Activated naive CD8-positive, alpha-beta T cell (primary cell): ENCODE results near the gene FGF3.

Source experiments
- H3K27ac Mint-ChIP-seq: one replicate; pipeline ENCODE4 v1.8.0; 2021; ENCODE audit warnings: mixed read lengths
- H3K27me3 Mint-ChIP-seq: one replicate; pipeline ENCODE4 v1.8.0; 2021; ENCODE audit warnings: mixed read lengths
- H3K36me3 Mint-ChIP-seq: one replicate; pipeline ENCODE4 v1.8.0; 2021; ENCODE audit warnings: mixed read lengths
- H3K4me1 Mint-ChIP-seq: one replicate; pipeline ENCODE4 v1.8.0; 2021; ENCODE audit warnings: low read depth, mixed read lengths
- H3K4me3 Mint-ChIP-seq: one replicate; pipeline ENCODE4 v1.8.0; 2021; ENCODE audit warnings: mild to moderate bottlenecking, mixed read lengths
- H3K9me3 Mint-ChIP-seq: one replicate; pipeline ENCODE4 v1.8.0; 2021; ENCODE audit warnings: low read depth, mixed read lengths

The FGF3 gene

GRCh38 chr11:69818603-69819441 lies at the start of gene FGF3:
Gene FGF3, minus strand, starts transcription at chr11:69819416. Its CDS starts 483 bp downstream, at chr11:69818933.
- H3K27me3 Mint-ChIP-seq = peaks cover 14% of the 10 kb centered on the region
- H3K36me3 Mint-ChIP-seq = no peaks in the 10 kb centered on the region
- no peak within 1 kb of the TSS for H3K27ac Mint-ChIP-seq
- H3K9me3 Mint-ChIP-seq = no peaks in the 10 kb centered on the region
- no peak within 1 kb of the TSS for H3K4me3 Mint-ChIP-seq
- no peaks in the 10 kb centered on the region for H3K4me1 Mint-ChIP-seq

- H3K27ac Mint-ChIP-seq = no peak overlapping the region
- H3K4me3 Mint-ChIP-seq = no peak overlapping the region
- no peaks in the 10 kb centered on the region for H3K9me3 Mint-ChIP-seq
- H3K4me1 Mint-ChIP-seq = no peaks in the 10 kb centered on the region
- H3K27me3 Mint-ChIP-seq = peaks cover 8% of the 10 kb centered on the region
- no peaks in the 10 kb centered on the region for H3K36me3 Mint-ChIP-seq
Observed at GRCh38 chr11:69868871-69869270, 49.7 kb upstream of the FGF3 start.

GRCh38 chr11:69868006-69868810 lies 49.0 kb upstream of the FGF3 start:
- no peaks in the 10 kb centered on the region for H3K9me3 Mint-ChIP-seq
- H3K27me3 Mint-ChIP-seq = peaks cover 8% of the 10 kb centered on the region
- no peaks in the 10 kb centered on the region for H3K4me1 Mint-ChIP-seq
- H3K27ac Mint-ChIP-seq = no peak overlapping the region
- H3K4me3 Mint-ChIP-seq = no peak overlapping the region
- H3K36me3 Mint-ChIP-seq = no peaks in the 10 kb centered on the region

GRCh38 chr11:69867076-69868005 lies 48.1 kb upstream of the FGF3 start:
- H3K27me3 Mint-ChIP-seq = peaks cover 6% of the 10 kb centered on the region

GRCh38 chr11:69866648-69867047 lies 47.4 kb upstream of the FGF3 start:
- no peak overlapping the region for H3K4me3 Mint-ChIP-seq
- no peak overlapping the region for H3K27ac Mint-ChIP-seq
- H3K4me1 Mint-ChIP-seq = no peaks in the 10 kb centered on the region
- no peaks in the 10 kb centered on the region for H3K9me3 Mint-ChIP-seq
- H3K36me3 Mint-ChIP-seq = no peaks in the 10 kb centered on the region
- H3K27me3 Mint-ChIP-seq = peaks cover 7% of the 10 kb centered on the region

More at GRCh38 chr11:69867076-69868005, 48.1 kb upstream of the FGF3 start:
- Mint-ChIP-seq H3K4me1 (no peaks in the 10 kb centered on the region), H3K9me3 (no peaks in the 10 kb centered on the region), H3K4me3 (no peak overlapping the region), H3K27ac (no peak overlapping the region), H3K36me3 (no peaks in the 10 kb centered on the region)

- H3K27ac Mint-ChIP-seq = no peak overlapping the region
- H3K4me3 Mint-ChIP-seq = no peak overlapping the region
- no peaks in the 10 kb centered on the region for H3K4me1 Mint-ChIP-seq
- H3K27me3 Mint-ChIP-seq = peaks cover 10% of the 10 kb centered on the region
- no peaks in the 10 kb centered on the region for H3K9me3 Mint-ChIP-seq
- H3K36me3 Mint-ChIP-seq = no peaks in the 10 kb centered on the region
Observed at GRCh38 chr11:69865707-69866106, 46.5 kb upstream of the FGF3 start.

GRCh38 chr11:69864686-69865661 lies 45.8 kb upstream of the FGF3 start:
- Mint-ChIP-seq H3K36me3 (no peaks in the 10 kb centered on the region), H3K4me3 (no peak overlapping the region), H3K9me3 (no peaks in the 10 kb centered on the region), H3K27ac (no peak overlapping the region), H3K4me1 (no peaks in the 10 kb centered on the region), H3K27me3 (peaks cover 10% of the 10 kb centered on the region)

- no peak overlapping the region for H3K27ac Mint-ChIP-seq
- no peaks in the 10 kb centered on the region for H3K36me3 Mint-ChIP-seq
- H3K4me1 Mint-ChIP-seq = no peaks in the 10 kb centered on the region
- no peaks in the 10 kb centered on the region for H3K9me3 Mint-ChIP-seq
- peaks cover 13% of the 10 kb centered on the region for H3K27me3 Mint-ChIP-seq
- no peak overlapping the region for H3K4me3 Mint-ChIP-seq
Observed at GRCh38 chr11:69863544-69864200, 44.5 kb upstream of the FGF3 start.

GRCh38 chr11:69862797-69863543 lies 43.8 kb upstream of the FGF3 start:
- H3K36me3 Mint-ChIP-seq = no peaks in the 10 kb centered on the region
- H3K27ac Mint-ChIP-seq = no peak overlapping the region
- H3K4me1 Mint-ChIP-seq = no peaks in the 10 kb centered on the region
- no peaks in the 10 kb centered on the region for H3K9me3 Mint-ChIP-seq
- H3K27me3 Mint-ChIP-seq = peaks cover 13% of the 10 kb centered on the region
- no peak overlapping the region for H3K4me3 Mint-ChIP-seq

GRCh38 chr11:69862331-69862771 lies 43.1 kb upstream of the FGF3 start:
- H3K4me1 Mint-ChIP-seq = no peaks in the 10 kb centered on the region
- peaks cover 13% of the 10 kb centered on the region for H3K27me3 Mint-ChIP-seq

GRCh38 chr11:69861901-69862300 lies 42.7 kb upstream of the FGF3 start:
- Mint-ChIP-seq H3K4me3 (no peak overlapping the region), H3K36me3 (no peaks in the 10 kb centered on the region), H3K27ac (no peak overlapping the region), H3K4me1 (no peaks in the 10 kb centered on the region), H3K27me3 (peaks cover 10% of the 10 kb centered on the region), H3K9me3 (no peaks in the 10 kb centered on the region)

More at GRCh38 chr11:69862331-69862771, 43.1 kb upstream of the FGF3 start:
- Mint-ChIP-seq H3K9me3 (no peaks in the 10 kb centered on the region), H3K4me3 (no peak overlapping the region), H3K27ac (no peak overlapping the region), H3K36me3 (no peaks in the 10 kb centered on the region)

- Mint-ChIP-seq H3K27ac (no peak overlapping the region), H3K27me3 (peaks cover 8% of the 10 kb centered on the region)
Observed at GRCh38 chr11:69860796-69861445, 41.7 kb upstream of the FGF3 start.

More at GRCh38 chr11:69860796-69861445, 41.7 kb upstream of the FGF3 start:
- Mint-ChIP-seq H3K36me3 (no peaks in the 10 kb centered on the region), H3K4me1 (no peaks in the 10 kb centered on the region), H3K9me3 (no peaks in the 10 kb centered on the region), H3K4me3 (no peak overlapping the region)
